Measurements from ENCODE around the gene ZNF777.

Gene ZNF777

DNA sequence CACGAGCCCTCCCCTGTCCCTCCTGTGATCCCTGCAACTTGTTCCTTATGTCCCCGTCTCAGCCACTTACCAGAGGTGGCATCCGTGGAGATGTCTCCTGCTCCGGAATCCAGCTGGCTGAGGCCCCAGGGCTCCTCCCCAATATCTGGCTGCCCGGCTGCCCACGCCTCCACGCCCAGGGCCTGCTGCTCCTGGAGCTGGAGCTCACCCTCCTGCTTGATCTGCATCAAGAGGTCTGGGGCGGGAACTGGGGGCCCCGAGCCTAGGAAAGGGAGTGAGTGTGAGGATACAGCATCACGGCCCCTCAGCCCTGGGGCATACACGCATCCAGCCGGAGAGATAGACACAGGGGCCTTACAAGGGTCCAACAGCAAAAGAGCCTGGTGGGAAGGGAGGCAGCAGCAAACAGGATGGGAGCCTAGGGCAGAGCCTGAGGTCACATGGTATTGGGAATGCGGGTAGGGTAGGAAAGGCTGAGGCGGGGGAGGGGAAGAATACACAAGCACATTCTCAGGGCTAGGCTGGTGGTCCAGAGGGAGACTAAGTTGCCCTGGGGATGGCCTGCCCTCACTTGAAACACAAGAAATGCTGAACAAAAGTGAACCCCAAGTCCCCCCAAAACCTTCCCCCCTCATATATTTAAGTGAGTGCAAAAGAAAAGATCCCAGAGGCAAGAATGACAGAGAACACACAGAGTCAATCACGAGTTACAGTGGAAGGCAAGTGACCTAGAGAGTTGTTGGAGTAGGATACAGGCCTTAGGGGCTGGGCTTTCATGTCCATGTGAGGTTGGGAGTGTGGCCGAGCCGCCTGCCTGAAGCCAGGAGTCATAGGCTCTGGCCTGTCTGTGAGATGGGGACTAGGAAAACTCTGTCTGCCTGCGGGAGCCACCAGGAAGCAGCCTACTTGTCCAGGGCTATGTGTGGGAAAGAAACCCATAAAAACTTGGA is 16.9 kb upstream of the ZNF777 start:
- H3K9me3 ChIP-seq (ENCODE audit: control insufficient read depth in 2 of 2, low read length in 2 of 2): no peaks in the 10 kb centered on the region
- no peak overlapping the region for H3K4me3 ChIP-seq (ENCODE audit: low read length in 2 of 2)
- no peak overlapping the region for H3K9ac ChIP-seq (ENCODE audit: low read depth in 1 of 2, low read length in 2 of 2)
- H3K36me3 ChIP-seq (ENCODE audit: control insufficient read depth in 2 of 2, insufficient read depth in 2 of 2, low read length in 2 of 2): peaks cover 29 to 43% of the 10 kb centered on the region in 2 donors
- H3K27me3 ChIP-seq (ENCODE audit: control insufficient read depth in 2 of 2, insufficient read depth in 2 of 2, low read length in 2 of 2): no peaks in the 10 kb centered on the region
- no peaks in the 10 kb centered on the region for H3K4me1 ChIP-seq (ENCODE audit: control insufficient read depth in 2 of 2, insufficient read depth in 2 of 2, low read length in 2 of 2)
- no peak overlapping the region for H3K27ac ChIP-seq (ENCODE audit: low read depth in 2 of 2, low read length in 2 of 2)

DNA sequence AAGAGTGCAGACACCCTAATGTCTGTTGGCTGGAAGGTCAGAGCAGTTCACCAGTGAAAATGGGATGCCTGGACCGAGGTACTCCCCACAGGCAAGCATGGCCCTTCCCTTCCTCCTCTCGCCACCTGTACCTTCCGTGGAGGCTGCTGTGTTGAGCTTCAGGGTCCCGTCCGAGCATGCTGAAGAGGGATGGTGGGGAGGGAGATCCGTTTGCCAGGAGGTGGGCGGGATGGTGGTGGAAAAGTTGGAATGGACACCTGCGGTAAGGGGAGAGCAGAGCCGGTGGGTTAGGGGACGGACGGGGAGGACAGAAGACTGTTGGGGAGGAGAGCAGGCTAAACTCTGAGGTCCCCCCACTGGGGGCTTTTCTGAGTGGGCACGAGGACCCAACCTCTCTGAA is 15.9 kb upstream of the ZNF777 start:
- H3K9me3 ChIP-seq (ENCODE audit: control insufficient read depth in 2 of 2, low read length in 2 of 2): no peaks in the 10 kb centered on the region
- H3K36me3 ChIP-seq (ENCODE audit: control insufficient read depth in 2 of 2, insufficient read depth in 2 of 2, low read length in 2 of 2): peaks cover 33 to 43% of the 10 kb centered on the region in 2 donors
- H3K4me3 ChIP-seq (ENCODE audit: low read length in 2 of 2): no peak overlapping the region
- no peaks in the 10 kb centered on the region for H3K27me3 ChIP-seq (ENCODE audit: control insufficient read depth in 2 of 2, insufficient read depth in 2 of 2, low read length in 2 of 2)
- no peak overlapping the region for H3K27ac ChIP-seq (ENCODE audit: low read depth in 2 of 2, low read length in 2 of 2)
- no peaks in the 10 kb centered on the region for H3K4me1 ChIP-seq (ENCODE audit: control insufficient read depth in 2 of 2, insufficient read depth in 2 of 2, low read length in 2 of 2)
- no peak overlapping the region for H3K9ac ChIP-seq (ENCODE audit: low read depth in 1 of 2, low read length in 2 of 2)

GRCh38 chr7:149475121-149476045 is 14.5 kb upstream of the ZNF777 start:
- H3K36me3 ChIP-seq (ENCODE audit: control insufficient read depth in 2 of 2, insufficient read depth in 2 of 2, low read length in 2 of 2): peaks cover 33 to 43% of the 10 kb centered on the region in 2 donors

DNA sequence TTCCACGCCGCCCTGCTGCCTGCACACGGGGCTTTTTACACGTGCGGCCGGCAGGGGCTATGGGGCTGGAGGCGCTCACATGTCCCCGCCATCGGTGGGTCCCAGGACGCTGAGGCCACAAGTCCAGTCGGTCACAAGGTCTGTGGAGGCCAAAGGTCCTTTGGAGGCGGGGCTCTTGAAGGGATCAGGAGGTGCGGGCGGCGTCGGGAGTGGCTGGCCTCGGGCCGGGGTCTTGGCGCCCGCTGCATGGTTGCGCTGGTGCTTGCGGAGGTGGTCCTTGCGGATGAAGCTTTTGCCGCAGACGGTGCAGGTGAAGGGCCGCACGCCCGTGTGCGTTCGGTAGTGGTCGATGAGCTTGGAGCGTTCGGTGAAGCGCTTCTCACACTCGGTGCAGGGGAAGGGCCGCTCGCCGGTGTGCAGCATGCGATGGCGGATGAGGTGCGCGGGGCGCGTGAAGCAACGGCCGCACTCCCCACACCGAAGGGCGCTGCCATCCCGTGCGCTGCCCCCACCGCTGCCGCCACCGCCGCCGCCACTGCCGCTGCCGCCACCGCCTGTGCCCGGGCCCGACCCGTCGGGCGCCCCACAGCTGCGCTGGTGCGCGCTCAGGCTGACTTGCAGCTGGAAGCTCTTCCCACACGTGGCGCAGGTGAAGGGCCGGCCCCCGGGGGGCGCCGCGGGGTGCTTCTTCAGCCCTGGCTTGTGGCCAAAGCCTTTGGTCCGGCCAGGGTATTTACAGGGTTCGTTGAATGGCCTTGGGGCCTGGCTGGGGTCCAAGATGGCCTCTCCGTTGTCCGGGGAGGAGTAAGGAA is 13.7 kb upstream of the ZNF777 start:
- H3K4me1 ChIP-seq (ENCODE audit: control insufficient read depth in 2 of 2, insufficient read depth in 2 of 2, low read length in 2 of 2): no peaks in the 10 kb centered on the region
- no peak overlapping the region for H3K27ac ChIP-seq (ENCODE audit: low read depth in 2 of 2, low read length in 2 of 2)
- H3K4me3 ChIP-seq (ENCODE audit: low read length in 2 of 2): no peak overlapping the region
- H3K9me3 ChIP-seq (ENCODE audit: control insufficient read depth in 2 of 2, low read length in 2 of 2): no peaks in the 10 kb centered on the region
- no peak overlapping the region for H3K9ac ChIP-seq (ENCODE audit: low read depth in 1 of 2, low read length in 2 of 2)
- peaks cover 33 to 39% of the 10 kb centered on the region in 2 donors for H3K36me3 ChIP-seq (ENCODE audit: control insufficient read depth in 2 of 2, insufficient read depth in 2 of 2, low read length in 2 of 2)
- no peaks in the 10 kb centered on the region for H3K27me3 ChIP-seq (ENCODE audit: control insufficient read depth in 2 of 2, insufficient read depth in 2 of 2, low read length in 2 of 2)

More at GRCh38 chr7:149475121-149476045, 14.5 kb upstream of the ZNF777 start:
- Histone ChIP-seq H3K9me3 (ENCODE audit: control insufficient read depth in 2 of 2, low read length in 2 of 2) (no peaks in the 10 kb centered on the region), H3K4me1 (ENCODE audit: control insufficient read depth in 2 of 2, insufficient read depth in 2 of 2, low read length in 2 of 2) (no peaks in the 10 kb centered on the region), H3K27ac (ENCODE audit: low read depth in 2 of 2, low read length in 2 of 2) (no peak overlapping the region), H3K9ac (ENCODE audit: low read depth in 1 of 2, low read length in 2 of 2) (no peak overlapping the region), H3K27me3 (ENCODE audit: control insufficient read depth in 2 of 2, insufficient read depth in 2 of 2, low read length in 2 of 2) (no peaks in the 10 kb centered on the region), H3K4me3 (ENCODE audit: low read length in 2 of 2) (no peak overlapping the region)

GRCh38 chr7:149473251-149473650 is 12.4 kb upstream of the ZNF777 start:
- Histone ChIP-seq H3K4me3 (ENCODE audit: low read length in 2 of 2) (no peak overlapping the region), H3K9ac (ENCODE audit: low read depth in 1 of 2, low read length in 2 of 2) (no peak overlapping the region), H3K27me3 (ENCODE audit: control insufficient read depth in 2 of 2, insufficient read depth in 2 of 2, low read length in 2 of 2) (no peaks in the 10 kb centered on the region), H3K4me1 (ENCODE audit: control insufficient read depth in 2 of 2, insufficient read depth in 2 of 2, low read length in 2 of 2) (no peaks in the 10 kb centered on the region), H3K27ac (ENCODE audit: low read depth in 2 of 2, low read length in 2 of 2) (no peak overlapping the region), H3K9me3 (ENCODE audit: control insufficient read depth in 2 of 2, low read length in 2 of 2) (no peaks in the 10 kb centered on the region), H3K36me3 (ENCODE audit: control insufficient read depth in 2 of 2, insufficient read depth in 2 of 2, low read length in 2 of 2) (peaks cover 33 to 34% of the 10 kb centered on the region in 2 donors)

DNA sequence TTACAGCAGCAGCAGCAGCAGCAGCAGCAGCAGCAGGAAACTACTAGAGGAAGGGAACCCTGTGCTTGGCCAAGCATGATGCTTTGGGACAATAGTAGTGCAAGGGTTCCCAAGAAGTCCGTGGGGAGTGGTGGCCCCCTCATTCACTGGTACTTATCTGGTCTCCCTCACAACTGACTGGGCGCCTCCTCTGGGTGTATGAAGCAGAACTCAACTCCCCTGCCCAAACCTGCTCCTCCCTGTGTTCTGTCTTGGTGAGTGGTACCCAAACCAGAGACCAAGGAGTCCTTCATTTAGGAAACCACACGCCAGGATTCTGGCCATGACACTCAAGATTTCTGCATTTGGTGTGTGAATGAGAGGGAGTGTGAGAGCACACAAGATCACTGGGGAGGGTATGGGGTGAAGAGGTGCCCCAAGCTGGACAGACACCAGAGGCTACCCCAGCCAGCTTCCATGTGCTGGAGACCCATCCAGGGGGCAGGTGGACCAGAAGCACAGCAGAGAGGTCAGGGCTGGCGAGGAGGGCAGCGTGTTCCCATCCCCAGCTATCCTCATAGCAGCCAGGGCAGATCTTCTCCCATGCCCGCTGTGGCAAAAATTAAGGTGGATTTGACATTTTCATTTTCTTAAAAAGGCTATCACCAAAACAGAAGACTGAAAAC is 10.6 kb upstream of the ZNF777 start:
- Histone ChIP-seq H3K27me3 (ENCODE audit: control insufficient read depth in 2 of 2, insufficient read depth in 2 of 2, low read length in 2 of 2) (no peaks in the 10 kb centered on the region), H3K9me3 (ENCODE audit: control insufficient read depth in 2 of 2, low read length in 2 of 2) (no peaks in the 10 kb centered on the region), H3K4me1 (ENCODE audit: control insufficient read depth in 2 of 2, insufficient read depth in 2 of 2, low read length in 2 of 2) (no peaks in the 10 kb centered on the region), H3K4me3 (ENCODE audit: low read length in 2 of 2) (no peak overlapping the region), H3K9ac (ENCODE audit: low read depth in 1 of 2, low read length in 2 of 2) (no peak overlapping the region), H3K36me3 (ENCODE audit: control insufficient read depth in 2 of 2, insufficient read depth in 2 of 2, low read length in 2 of 2) (peaks cover 26% of the 10 kb centered on the region in 2 donors), H3K27ac (ENCODE audit: low read depth in 2 of 2, low read length in 2 of 2) (no peak overlapping the region)

DNA sequence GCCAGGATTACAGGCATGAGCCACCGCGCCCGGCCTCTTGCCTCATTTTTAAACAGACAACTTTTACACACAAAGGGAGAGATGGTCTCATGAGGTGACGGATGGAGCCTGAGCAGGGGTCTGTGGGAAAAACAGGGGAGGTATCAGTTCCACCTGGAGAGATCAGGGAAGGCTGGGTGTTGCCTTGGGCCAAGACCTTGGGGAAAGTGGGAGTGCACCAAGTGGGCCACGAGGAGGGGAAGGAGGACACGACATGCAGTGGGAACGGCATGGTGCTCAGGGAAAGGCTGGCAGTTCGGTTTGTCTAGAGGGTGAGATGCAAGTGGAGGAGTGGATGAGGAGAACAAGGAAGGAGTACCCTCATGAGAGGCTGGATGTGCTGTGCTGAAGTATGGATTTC is 8.9 kb upstream of the ZNF777 start:
- H3K27ac ChIP-seq (ENCODE audit: low read depth in 2 of 2, low read length in 2 of 2): no peak overlapping the region
- no peak overlapping the region for H3K9ac ChIP-seq (ENCODE audit: low read depth in 1 of 2, low read length in 2 of 2)
- H3K4me3 ChIP-seq (ENCODE audit: low read length in 2 of 2): no peak overlapping the region
- no peaks in the 10 kb centered on the region for H3K4me1 ChIP-seq (ENCODE audit: control insufficient read depth in 2 of 2, insufficient read depth in 2 of 2, low read length in 2 of 2)
- peaks cover 13 to 15% of the 10 kb centered on the region in 2 donors for H3K36me3 ChIP-seq (ENCODE audit: control insufficient read depth in 2 of 2, insufficient read depth in 2 of 2, low read length in 2 of 2)
- no peaks in the 10 kb centered on the region for H3K27me3 ChIP-seq (ENCODE audit: control insufficient read depth in 2 of 2, insufficient read depth in 2 of 2, low read length in 2 of 2)
- H3K9me3 ChIP-seq (ENCODE audit: control insufficient read depth in 2 of 2, low read length in 2 of 2): no peaks in the 10 kb centered on the region

- Histone ChIP-seq H3K27ac (ENCODE audit: low read depth in 2 of 2, low read length in 2 of 2) (no peak overlapping the region), H3K4me1 (ENCODE audit: control insufficient read depth in 2 of 2, insufficient read depth in 2 of 2, low read length in 2 of 2) (no peaks in the 10 kb centered on the region), H3K4me3 (ENCODE audit: low read length in 2 of 2) (no peak overlapping the region), H3K9ac (ENCODE audit: low read depth in 1 of 2, low read length in 2 of 2) (no peak overlapping the region), H3K9me3 (ENCODE audit: control insufficient read depth in 2 of 2, low read length in 2 of 2) (no peaks in the 10 kb centered on the region), H3K36me3 (ENCODE audit: control insufficient read depth in 2 of 2, insufficient read depth in 2 of 2, low read length in 2 of 2) (peaks cover 4% of the 10 kb centered on the region in 2 donors), H3K27me3 (ENCODE audit: control insufficient read depth in 2 of 2, insufficient read depth in 2 of 2, low read length in 2 of 2) (no peaks in the 10 kb centered on the region)
These were observed 7.3 kb upstream of the ZNF777 start for GRCh38 chr7:149468208-149468607.

GRCh38 chr7:149467321-149467859 is 6.5 kb upstream of the ZNF777 start:
- no peak overlapping the region for H3K9ac ChIP-seq (ENCODE audit: low read depth in 1 of 2, low read length in 2 of 2)
- no peak overlapping the region for H3K27ac ChIP-seq (ENCODE audit: low read depth in 2 of 2, low read length in 2 of 2)
- no peak overlapping the region for H3K4me3 ChIP-seq (ENCODE audit: low read length in 2 of 2)
- no peaks in the 10 kb centered on the region for H3K4me1 ChIP-seq (ENCODE audit: control insufficient read depth in 2 of 2, insufficient read depth in 2 of 2, low read length in 2 of 2)
- H3K9me3 ChIP-seq (ENCODE audit: control insufficient read depth in 2 of 2, low read length in 2 of 2): no peaks in the 10 kb centered on the region
- no peaks in the 10 kb centered on the region for H3K27me3 ChIP-seq (ENCODE audit: control insufficient read depth in 2 of 2, insufficient read depth in 2 of 2, low read length in 2 of 2)
- H3K36me3 ChIP-seq (ENCODE audit: control insufficient read depth in 2 of 2, insufficient read depth in 2 of 2, low read length in 2 of 2): peaks cover 0 to 1% of the 10 kb centered on the region in 2 donors
